Measurements from ENCODE around the gene CHRM4.
"Not testable (repeated sequence)": the region's sequence is repeated elsewhere in the genome, so short reads cannot be mapped to it uniquely, and the experiment has no call there.

The CHRM4 gene

DNA sequence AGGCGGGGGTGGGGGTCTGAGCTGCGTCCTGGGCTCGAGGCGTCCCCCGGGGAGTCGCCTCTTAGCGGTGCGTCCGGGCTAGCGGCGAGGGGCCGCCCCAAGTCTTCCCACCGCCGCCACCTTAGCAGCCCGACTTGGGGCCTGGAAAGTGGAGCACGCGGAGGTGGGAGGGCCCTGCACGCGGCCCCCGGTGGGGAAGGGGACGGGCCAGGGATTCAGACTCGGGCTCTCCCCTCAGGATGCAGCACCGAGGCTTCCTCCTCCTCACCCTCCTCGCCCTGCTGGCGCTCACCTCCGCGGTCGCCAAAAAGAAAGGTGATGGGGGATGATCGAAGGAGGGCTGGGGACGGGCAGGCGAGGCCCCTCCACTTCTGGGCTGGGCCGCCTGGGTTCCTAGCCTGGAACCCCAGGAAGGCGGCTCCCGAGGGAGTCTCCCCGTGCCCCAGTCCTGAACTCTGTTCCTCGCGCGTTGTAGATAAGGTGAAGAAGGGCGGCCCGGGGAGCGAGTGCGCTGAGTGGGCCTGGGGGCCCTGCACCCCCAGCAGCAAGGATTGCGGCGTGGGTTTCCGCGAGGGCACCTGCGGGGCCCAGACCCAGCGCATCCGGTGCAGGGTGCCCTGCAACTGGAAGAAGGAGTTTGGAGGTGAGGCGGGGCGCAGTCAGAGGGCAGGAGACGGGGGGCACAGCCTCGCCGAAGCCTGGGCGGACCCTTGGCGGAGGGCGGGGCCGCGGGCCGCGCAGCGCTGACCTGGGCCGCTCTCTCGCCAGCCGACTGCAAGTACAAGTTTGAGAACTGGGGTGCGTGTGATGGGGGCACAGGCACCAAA, 9.5 kb downstream of the CHRM4 start:
- no peak for DNase-seq

DNA sequence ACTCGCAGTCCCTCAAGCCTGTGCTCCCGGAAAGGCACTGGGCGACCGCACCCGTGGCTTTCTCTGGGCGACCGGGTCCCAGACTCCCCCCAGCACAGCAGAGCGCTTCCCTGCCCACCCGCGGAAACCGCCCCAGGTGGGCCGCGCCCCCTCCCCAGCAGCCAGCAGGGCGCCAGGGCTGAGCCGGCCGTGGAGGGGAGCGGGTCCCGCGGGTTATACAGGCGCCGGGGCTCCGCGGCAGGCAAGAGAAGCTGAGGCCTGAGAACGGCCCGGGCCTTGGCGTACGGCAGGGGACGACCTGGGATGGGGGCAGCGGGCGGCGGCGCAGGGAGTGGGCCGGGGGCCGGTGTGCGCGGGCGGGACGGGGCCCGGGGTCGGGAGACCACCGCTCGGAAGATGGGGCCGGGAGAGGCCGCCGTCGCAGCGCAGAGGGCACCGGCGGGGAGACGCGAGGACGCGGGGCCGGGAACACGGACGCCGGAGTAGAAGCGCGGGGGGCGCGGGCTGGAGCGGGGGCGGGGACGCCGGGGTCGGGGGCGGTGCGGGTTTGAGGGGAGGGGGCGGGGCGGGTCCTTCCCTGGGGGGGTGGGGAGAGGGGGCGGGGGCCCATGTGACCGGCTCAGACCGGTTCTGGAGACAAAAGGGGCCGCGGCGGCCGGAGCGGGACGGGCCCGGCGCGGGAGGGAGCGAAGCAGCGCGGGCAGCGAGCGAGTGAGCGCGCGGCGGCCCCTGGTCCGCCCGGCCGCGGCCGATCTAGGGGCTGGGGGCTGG, 10.3 kb downstream of the CHRM4 start, which contains the start of gene MDK:
MDK (plus strand) TSS at position 622 of the 771 bp plus-strand sequence. CDS start 389 bp downstream, outside the sequence.
- DNase-seq: no peak

DNA sequence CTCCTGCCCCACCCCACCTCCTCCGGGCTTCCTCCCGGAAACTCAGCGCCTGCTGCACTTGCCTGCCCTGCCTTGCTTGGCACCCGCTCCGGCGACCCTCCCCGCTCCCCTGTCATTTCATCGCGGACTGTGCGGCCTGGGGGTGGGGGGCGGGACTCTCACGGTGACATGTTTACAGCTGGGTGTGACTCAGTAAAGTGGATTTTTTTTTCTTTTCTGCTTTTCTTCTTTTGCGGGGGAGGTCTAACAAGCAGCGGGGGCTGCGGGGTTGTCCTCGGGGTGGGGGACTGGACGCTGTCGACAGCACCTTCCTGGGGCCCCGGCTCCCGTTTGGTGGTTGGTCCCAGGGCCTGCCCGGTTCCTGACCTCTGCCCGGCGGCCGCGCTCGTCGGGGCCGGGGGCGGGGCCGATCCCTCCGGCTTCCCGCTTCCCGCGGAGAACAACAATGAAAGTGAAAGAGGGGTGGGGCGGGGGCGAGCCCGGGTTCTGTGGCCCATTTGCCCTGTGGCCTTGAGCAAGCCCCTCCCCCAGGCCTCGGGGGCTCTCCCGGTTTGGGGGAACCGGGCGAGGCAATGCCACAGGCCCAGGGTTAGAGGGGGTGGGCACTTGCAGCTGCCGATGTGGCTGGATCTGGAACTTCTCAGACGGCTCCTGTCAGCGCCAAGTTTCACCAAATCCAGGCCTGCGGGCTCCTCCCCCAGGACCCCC, 11.1 kb downstream of the CHRM4 start:
- peak; percentile 57 for DNase-seq

DNA sequence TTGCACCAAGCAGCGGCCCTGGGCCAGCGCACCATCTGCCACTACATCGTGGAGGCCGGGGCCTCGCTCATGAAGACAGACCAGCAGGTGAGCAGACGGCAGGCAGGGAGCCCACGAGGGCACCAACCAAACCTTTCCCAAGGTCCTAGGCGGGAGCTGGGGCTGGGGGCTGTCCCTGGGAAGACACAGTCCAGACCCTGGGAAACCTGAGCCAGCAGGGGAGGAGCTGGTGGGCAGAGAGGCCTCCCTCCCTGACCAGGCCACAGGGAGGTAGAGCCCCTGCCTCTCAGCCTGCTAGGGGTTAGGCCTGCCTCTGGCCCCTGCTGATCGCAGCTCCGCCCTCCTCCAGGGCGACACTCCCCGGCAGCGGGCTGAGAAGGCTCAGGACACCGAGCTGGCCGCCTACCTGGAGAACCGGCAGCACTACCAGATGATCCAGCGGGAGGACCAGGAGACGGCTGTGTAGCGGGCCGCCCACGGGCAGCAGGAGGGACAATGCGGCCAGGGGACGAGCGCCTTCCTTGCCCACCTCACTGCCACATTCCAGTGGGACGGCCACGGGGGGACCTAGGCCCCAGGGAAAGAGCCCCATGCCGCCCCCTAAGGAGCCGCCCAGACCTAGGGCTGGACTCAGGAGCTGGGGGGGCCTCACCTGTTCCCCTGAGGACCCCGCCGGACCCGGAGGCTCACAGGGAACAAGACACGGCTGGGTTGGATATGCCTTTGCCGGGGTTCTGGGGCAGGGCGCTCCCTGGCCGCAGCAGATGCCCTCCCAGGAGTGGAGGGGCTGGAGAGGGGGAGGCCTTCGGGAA, 11.9 kb downstream of the CHRM4 start:
- DNase-seq: not testable (repeated sequence)

DNA sequence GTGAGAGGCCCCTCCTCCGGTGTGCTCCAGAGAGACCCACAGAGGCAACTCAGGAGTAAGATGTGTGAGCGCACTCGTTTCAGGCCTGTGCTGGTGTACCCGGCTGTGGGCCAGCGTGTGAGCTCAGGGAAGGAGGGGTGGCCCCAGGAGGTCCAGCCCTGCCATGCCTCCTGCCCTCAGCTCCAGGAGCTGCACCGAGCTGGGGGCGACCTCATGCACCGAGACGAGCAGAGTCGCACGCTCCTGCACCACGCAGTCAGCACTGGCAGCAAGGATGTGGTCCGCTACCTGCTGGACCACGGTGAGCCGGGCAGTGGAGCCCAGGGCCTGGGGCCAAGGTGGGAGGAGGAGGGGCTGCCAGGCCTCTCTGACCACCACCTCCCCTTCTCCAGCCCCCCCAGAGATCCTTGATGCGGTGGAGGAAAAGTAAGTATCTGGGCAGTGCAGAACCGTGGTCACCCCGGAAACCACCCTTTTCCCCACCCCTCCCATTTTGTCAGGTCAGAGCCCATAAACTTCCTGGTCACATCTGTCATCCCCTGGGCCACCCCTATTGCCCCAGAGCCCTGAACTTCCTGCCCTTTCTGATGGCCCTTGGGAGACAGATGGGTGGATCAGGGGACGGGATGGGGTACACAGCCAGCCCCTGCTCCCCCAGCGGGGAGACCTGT, 12.6 kb downstream of the CHRM4 start:
- DNase-seq: no peak

DNA sequence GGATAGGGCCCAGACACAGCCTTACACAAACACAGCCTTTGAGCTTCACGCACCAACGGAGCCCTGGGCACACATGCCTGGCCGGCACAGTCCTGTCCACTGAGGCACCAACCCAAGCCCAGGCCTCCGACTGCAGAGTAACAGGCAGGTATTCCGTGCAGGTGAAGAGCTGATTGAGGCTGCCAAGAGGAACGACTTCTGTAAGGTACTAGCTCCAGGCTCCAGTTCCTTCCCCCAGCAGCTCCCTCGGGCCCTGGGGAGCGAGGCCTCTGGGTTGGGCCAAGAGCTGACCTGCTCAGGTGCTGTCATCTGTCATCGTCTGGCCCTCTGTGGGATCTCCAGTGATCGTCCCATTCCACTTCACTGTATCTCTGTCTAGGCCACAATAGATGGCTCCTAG, 13.3 kb downstream of the CHRM4 start:
- DNase-seq: no peak

DNA sequence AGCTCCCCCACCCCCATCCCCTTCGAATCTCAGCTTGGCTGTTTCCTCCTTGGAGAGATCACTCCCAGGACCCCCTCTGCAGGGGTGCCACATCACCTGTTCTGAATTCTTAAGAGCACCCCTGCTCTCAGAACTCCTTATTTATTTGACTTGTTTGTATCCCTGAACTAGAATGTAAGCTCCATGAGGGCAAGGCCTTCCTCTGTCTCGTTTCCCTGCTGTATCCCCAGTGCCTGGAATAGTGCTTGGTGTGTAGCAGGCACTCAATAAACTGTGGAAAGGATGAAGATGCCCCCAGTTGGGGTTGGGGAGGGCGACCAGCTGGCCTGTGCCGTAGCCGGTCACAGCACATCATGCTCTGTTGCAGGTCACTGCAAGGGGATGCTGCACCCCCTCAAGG, 13.7 kb downstream of the CHRM4 start:
- no peak for DNase-seq

DNA sequence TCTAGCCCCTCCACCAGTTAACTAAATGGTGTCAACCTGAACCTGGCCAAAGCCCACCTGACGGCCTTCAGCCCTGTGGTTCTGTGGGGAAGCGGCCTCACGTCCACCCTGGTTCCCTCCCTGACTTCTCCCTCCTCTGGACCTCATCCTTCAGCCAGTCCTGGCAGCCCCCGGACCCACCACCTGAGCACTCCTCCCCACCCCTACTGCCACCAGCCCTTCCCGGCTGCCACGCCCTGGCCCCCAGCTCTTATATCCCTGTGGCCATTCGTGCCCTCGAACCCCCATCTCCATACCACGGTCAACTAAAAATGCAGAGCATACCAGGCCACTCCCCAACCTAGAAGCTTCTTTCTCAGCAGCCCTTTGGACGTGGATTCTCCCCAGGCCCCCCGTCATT, 14.3 kb downstream of the CHRM4 start:
- no peak for DNase-seq

DNA sequence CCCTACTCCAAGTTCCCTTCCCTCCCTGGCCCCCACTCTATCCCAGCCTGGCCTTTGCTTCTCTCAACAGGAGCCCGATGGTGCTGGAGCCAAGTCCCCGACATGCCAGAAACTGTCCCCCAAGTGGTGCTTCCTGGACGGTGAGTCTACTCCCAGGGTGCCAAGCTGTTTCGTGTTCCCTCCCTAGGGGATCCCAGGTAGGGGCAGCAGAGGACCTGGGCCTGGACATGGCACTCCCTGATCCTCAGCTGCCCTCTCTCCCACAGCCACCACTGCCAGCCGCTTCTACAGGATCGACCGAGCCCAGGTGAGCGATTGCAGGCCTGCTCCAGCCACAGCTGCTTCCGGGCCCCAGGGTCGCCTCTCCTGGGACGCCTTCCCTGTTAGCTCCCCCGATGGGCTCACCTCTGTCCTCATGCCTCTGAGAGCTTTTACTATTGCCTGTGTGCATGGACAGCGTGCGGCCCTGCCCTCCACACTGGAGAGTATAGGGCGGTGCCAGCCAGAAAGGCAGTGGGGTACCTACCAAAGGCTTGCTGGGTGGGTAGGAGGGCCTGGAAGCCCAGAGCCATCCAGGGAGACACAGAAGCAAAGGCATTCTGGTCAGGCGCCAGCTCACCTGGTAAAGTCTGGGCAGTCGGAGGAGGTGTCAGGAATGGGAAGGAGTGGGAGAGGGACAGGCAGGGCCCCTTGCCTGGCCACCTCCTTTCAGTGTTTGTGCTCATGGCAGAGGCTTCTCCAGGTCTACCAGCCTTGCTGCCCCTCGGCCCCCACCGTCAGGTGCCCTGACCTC, 15.1 kb downstream of the CHRM4 start:
- no peak for DNase-seq

DNA sequence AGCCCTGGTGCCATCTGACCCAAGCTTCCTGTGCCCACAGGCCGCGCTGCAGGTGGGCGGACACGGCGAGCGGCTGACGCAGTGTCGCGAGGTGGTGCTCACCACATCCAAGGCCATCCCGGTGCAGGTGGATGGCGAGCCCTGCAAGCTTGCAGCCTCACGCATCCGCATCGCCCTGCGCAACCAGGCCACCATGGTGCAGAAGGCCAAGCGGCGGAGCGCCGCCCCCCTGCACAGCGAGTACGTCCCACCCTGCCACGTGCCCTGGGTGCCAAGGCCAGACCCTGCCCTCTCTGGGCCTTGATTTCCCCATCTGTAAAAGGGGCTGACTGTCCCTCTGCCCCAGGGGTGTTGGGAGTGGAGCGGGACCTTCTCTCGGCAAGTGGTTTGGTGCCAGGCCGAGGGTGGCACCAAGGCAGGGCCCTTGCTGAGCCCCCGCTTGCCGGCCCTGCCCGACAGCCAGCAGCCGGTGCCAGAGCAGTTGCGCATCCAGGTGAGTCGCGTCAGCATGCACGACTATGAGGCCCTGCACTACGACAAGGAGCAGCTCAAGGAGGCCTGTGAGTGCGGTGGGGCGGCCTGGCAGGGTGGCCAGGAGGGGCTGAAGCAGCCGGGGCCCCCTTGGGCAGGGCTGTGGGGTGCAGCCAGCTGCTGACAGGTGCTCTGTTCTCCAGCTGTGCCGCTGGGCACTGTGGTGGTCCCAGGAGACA, 16.0 kb downstream of the CHRM4 start:
- DNase-seq: no peak

DNA sequence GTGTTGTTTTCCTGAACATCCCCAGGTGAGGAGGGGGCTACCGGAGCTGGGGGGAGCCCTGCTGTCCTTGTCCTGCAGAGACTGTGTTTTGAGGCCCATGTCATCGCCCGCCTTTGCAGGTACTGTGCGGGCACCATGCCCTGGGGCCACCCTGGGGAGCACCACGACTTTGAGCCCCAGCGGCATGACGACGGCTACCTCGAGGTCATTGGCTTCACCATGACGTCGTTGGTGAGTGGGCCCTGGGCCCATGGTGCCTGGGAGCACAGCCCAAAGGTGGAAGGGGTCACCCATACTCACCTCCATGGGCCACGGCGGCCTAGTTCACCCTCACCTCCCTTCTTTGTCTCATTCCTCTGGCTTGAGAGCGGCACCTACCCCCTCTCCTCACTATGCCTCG, 16.8 kb downstream of the CHRM4 start:
- no peak for DNase-seq

DNA sequence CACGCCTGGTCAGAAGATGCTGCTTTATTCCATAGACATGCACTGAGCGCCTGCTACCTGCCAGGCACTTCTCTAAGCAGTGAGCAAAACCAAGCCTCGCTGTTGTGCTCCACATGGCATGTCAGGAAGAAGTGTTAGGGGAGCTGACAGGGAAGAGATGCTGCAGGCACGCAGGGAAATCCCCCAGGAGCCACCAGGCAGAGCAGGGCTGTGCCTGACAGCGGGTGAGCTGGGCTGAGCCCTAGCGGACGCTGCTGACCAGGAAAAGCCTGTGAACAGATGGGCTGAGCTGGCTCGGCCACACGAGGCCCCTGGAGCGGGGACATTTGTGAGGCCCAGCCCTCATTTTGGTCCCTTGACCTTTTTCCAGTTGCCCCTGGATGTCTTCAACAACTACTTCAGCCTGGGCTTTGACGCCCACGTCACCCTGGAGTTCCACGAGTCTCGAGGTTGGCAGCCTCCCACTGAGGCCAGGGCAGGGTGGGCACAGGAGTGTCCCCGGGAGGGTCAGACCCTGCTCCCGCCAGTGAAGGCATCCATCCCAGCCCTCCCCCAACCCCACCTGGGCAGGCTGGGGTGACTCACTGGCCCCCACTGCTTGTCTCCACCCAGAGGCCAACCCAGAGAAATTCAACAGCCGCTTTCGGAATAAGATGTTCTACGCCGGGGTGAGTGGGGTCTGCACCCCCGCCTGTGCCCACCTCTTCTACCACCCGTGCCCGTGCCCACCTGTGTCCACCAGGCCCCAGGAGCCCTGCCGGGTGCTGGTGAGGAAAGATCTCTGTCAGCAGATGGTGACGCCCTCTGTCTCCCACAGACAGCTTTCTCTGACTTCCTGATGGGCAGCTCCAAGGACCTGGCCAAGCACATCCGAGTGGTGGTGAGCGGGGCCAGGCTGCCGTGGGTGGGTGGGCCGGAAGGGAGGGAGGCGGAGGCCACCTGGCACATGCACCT, 17.5 kb downstream of the CHRM4 start:
- no peak for DNase-seq

DNA sequence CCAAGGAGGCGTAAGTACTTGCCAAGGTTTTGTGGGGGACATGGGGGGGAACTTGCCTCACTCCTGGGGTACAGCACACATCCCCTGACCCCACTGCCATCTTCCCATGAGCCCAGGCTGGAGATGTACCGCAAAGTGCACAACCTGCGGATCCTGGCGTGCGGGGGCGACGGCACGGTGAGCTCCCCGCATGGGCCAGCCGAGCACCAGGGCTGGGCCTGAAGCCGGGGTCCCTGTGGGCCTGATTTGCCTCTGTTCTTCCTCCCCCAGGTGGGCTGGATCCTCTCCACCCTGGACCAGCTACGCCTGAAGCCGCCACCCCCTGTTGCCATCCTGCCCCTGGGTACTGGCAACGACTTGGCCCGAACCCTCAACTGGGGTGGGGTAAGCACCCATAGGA, 19.1 kb downstream of the CHRM4 start:
- DNase-seq: not testable (repeated sequence)

DNA sequence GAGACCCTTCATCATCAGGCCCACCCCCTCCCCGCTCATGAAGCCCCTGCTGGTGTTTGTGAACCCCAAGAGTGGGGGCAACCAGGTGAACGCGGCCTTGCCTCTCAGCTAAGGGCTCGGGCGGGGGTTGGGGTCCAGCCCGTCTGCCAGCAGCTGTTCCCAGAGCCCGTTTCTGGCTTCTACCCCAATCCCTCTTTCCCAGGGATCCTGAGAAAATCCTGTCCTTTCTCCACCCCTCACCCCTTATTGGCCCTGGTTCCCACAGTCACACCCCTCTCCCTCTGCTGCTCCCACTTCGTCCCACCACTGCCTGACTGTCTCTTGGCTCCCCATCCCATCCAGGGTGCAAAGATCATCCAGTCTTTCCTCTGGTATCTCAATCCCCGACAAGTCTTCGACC, 19.5 kb downstream of the CHRM4 start:
- no peak for DNase-seq

DNA sequence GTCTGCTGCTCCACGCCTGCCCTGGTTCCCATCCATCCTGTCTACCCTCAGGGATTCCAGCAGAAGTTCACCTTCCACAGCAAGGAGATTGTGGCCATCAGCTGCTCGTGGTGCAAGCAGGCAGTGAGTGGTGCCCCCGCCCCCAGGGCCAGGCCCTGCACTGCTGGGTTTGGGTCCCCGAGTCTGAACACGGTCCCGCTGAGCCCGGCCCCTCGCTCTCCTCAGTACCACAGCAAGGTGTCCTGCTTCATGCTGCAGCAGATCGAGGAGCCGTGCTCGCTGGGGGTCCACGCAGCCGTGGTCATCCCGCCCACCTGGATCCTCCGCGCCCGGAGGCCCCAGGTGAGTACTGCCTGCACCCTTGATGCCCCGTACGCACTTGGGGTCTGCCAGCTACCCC, 20.3 kb downstream of the CHRM4 start:
- DNase-seq: not testable (repeated sequence)

DNA sequence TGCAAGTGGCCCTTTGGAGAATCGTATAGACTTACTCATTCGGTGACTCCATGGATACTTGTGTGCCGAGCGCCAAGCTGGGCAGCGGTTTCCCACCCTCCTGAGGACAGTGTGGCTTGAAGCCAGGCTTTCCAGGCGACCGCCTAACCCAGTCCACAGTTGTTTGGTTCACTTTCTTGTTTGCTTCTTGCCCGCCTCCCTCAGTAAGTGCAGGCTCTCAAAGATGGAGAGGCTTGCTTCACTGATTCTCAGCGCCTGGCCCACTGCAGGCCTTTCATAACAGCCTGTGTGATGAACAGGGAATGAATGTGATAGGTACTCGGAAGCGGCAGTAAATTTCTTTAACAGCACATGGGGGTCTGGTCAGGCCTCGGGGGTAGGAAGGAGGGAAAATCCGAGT, 21.3 kb downstream of the CHRM4 start:
- no peak for DNase-seq

DNA sequence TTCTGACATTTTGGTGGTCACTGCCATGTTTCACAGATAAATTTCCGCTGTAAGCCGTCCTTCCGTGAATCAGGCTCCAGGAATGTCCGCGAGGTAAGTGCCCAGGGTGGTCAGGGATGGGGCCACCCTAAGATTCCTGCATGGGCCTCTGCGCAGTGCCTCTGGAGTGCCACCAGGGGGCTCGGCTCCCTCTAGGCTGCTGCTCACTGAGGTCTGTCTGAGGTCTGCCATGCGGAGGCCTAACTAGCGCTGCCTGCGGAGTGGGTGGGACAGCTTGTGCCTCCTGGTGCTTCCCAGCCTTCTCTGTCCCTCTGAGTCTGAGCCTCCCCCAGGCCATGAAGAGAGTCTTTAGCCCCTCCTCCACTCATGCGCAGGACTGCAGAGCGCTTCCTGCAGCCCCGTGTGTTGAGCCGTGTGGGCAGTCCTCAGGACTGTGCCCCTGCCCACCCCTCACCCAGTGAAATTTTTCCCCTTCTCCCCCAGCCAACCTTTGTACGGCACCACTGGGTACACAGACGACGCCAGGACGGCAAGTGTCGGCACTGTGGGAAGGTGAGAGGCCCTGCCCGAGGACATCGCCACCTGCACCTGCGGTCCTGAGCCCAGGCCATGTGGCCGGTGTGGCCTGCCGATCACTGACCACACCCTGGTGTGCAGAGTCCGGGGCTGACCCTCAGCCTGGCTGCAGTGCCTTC, 22.0 kb downstream of the CHRM4 start:
- DNase-seq: peak; percentile 60

DNA sequence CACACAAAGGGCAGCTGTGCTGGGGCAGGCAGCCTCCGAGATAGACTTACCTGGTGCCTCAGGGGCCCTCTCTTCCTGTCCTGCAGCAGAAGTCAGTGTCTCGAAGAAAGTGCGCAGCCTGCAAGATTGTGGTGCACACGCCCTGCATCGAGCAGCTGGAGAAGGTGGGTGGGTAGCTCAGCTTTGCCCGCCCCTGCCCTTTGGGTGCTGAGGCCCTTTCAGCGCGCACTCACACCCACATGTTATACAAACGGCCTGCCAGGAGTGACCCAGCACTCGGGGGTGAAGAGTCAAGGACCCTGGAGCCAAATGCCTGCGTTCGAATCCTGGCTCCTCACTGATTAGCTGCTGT, 23.7 kb downstream of the CHRM4 start:
- DNase-seq: no peak

All from CD4-positive, alpha-beta T cell treated with Interleukin-12 subunit alpha and Interleukin-12 subunit beta, for 1 hour (primary cell).